ENCODE measurements around the gene NPAS3.

NPAS3 gene

GRCh38 chr14:33249233-33249820 is 310.6 kb downstream of the NPAS3 start:
- no peak for TF ChIP-seq CTCF (IDR thresholded peaks at IDR 0.05; ENCODE audit: control extremely low read depth, extremely low read depth, low read depth, missing control alignments)
- CTCF ChIA-PET: interaction anchor here (1.3 to 1.4 kb wide), 2 partner anchors 8 to 9 kb away, joined by 3 to 5 read pairs; no protein-coding TSS in a partner anchor

GRCh38 chr14:33250963-33251362 is 312.3 kb downstream of the NPAS3 start:
- no peak for DNase-seq (ENCODE audit: extremely low spot score)
- POLR2A ChIA-PET: no interaction called here

More at GRCh38 chr14:33249233-33249820, 310.6 kb downstream of the NPAS3 start:
- no peak for DNase-seq (ENCODE audit: extremely low spot score)
- POLR2A ChIA-PET: no interaction called here

GRCh38 chr14:33254342-33254741 is 315.7 kb downstream of the NPAS3 start:
- TF ChIP-seq CTCF (IDR thresholded peaks at IDR 0.05; ENCODE audit: control extremely low read depth, extremely low read depth, low read depth, missing control alignments): no peak
- CTCF ChIA-PET: interaction anchor here (0.9 kb wide), 1 partner anchor 12 kb away, joined by 3 read pairs; no protein-coding TSS in a partner anchor
- POLR2A ChIA-PET: no interaction called here
- DNase-seq (ENCODE audit: extremely low spot score): no peak

More at GRCh38 chr14:33250963-33251362, 312.3 kb downstream of the NPAS3 start:
- CTCF ChIA-PET: no interaction called here
- TF ChIP-seq CTCF (IDR thresholded peaks at IDR 0.05; ENCODE audit: control extremely low read depth, extremely low read depth, low read depth, missing control alignments): no peak

- no peak for TF ChIP-seq CTCF (IDR thresholded peaks at IDR 0.05; ENCODE audit: control extremely low read depth, extremely low read depth, low read depth, missing control alignments)
- ChIA-PET POLR2A (no interaction called here), CTCF (no interaction called here)
- no peak for DNase-seq (ENCODE audit: extremely low spot score)
Measured at GRCh38 chr14:33254861-33255395, 316.2 kb downstream of the NPAS3 start.

- CTCF ChIA-PET: interaction anchor here (1.0 to 2.3 kb wide), 3 partner anchors 9 to 11 kb away, joined by 5 read pairs; no protein-coding TSS in a partner anchor
Measured at GRCh38 chr14:33257796-33258195, 319.1 kb downstream of the NPAS3 start.

GRCh38 chr14:33259764-33260163 is 321.1 kb downstream of the NPAS3 start:
- no peak for TF ChIP-seq CTCF (IDR thresholded peaks at IDR 0.05; ENCODE audit: control extremely low read depth, extremely low read depth, low read depth, missing control alignments)
- POLR2A ChIA-PET: no interaction called here
- DNase-seq (ENCODE audit: extremely low spot score): no peak
- CTCF ChIA-PET: no interaction called here

More at GRCh38 chr14:33257796-33258195, 319.1 kb downstream of the NPAS3 start:
- POLR2A ChIA-PET: no interaction called here
- DNase-seq (ENCODE audit: extremely low spot score): no peak
- no peak for TF ChIP-seq CTCF (IDR thresholded peaks at IDR 0.05; ENCODE audit: control extremely low read depth, extremely low read depth, low read depth, missing control alignments)
